GM15510 (cell line): ENCODE data around the gene CAMK2N2.

Experiments
- POLR2A ChIP-seq: IDR thresholded peaks from 3 replicates; pipeline ENCODE4 v1.6.1; 2011; ENCODE audit warnings: borderline replicate concordance; ENCODE audit not compliant: insufficient read length; ENCODE audit errors: extremely low read depth

The CAMK2N2 gene

GRCh38 chr3:184283681-184284080 lies 22.3 kb upstream of the CAMK2N2 start:
- no peak for TF ChIP-seq POLR2A

DNA sequence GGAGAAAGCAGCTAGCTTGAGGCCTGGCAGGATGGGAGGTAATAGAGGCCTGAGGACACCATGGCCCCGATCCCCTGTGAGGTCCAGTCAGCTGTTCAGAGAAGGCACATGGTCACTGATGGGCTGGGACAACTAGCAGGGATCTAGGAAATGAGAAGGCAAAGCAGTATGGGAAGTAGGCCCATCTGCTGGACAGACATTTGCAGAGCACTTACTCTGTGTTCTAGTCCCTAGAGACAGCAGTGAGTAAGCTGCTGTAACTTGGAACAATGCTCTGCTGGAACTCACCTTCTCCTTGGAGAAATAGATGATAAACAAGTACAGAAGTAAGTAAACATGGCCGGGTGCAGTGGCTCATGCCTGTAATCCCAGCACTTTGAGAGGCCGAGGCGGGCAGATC lies 21.6 kb upstream of the CAMK2N2 start:
- TF ChIP-seq POLR2A = no peak

GRCh38 chr3:184277366-184277765 lies 16.0 kb upstream of the CAMK2N2 start:
- no peak for TF ChIP-seq POLR2A

- TF ChIP-seq POLR2A = no peak
These were observed 14.9 kb upstream of the CAMK2N2 start, which contains the start of gene ECE2 for GRCh38 chr3:184275961-184276910. TSS of gene ECE2 (plus strand) at chr3:184276022. CDS start at chr3:184276154, 132 bp downstream.

GRCh38 chr3:184275381-184275701 lies 14.0 kb upstream of the CAMK2N2 start:
- TF ChIP-seq POLR2A = no peak

DNA sequence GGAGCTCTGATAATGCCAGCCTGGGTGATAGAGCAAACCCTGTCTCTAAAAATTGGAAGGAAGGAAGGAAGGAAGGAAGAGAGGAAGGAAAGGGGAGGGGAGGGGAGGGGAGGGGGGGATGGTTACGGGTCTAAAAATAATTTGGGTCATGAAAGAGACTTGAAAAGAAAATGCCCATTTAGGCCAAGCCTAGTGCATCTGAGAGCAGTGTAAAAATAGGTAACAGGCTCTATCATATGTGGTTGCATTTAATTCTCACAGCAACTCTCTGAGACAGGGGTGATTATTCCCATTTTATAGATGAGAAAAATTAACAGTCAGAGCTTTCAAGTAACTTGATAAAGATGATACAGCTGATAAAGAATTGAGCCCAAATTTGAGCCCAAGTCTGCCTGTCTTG lies 10.9 kb upstream of the CAMK2N2 start:
- TF ChIP-seq POLR2A = no peak

DNA sequence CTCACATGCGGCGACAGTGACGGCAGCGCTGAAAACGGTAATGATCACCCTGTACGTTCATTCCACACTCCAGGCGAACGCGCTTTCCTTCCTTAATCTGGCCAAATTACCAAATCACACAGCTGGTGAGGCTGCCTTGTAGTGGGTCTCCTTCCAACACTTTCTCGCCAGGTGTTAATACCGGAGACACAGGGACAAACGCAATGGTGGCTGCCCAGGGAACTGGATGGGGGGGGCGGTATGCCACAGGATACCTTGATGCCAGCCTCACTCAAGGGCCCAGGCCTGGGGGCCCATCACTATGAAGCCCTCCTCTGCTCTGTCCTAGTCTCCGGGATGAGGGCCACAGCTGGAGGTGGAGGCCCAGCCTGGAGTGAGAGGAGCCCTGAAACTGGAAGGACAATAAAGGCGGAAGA lies 1.4 kb upstream of the CAMK2N2 start:
- TF ChIP-seq POLR2A = no peak

- no peak for TF ChIP-seq POLR2A
These were observed 756 bp upstream of the CAMK2N2 start for GRCh38 chr3:184261854-184262763.

DNA sequence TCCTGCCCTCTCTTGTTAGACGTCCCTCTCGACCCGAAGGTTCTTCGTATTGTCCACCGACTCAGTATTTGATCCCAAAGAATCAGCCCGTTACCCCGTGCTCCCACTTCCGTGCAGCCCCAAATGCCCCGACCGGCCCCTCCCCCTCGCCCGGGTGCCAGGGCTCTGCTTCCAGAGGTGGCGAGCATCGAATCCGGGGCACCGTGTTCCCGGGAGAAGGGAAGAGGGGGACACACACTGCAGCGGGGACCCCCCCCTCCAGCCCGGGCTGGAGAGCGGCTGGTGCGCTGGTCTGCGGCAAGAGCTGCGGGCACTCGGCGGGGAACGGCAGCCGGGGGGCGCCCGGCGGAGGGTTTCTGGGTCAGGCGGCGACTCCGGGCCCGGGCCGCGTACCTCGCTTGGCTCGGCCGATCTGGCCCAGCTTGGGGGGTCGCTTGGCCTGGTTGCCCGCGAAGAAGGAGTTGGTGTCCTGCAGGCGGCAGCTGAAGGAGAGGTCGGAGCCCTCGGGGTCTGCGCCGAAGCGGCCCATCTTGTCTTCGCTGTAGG lies 556 bp downstream of the CAMK2N2 start:
- TF ChIP-seq POLR2A = no peak

GRCh38 chr3:184259878-184260723 lies 1.3 kb downstream of the CAMK2N2 start:
- no peak for TF ChIP-seq POLR2A

- TF ChIP-seq POLR2A = no peak
These were observed 1.9 kb downstream of the CAMK2N2 start for GRCh38 chr3:184259396-184259877.

GRCh38 chr3:184258926-184259325 lies 2.4 kb downstream of the CAMK2N2 start:
- no peak for TF ChIP-seq POLR2A

DNA sequence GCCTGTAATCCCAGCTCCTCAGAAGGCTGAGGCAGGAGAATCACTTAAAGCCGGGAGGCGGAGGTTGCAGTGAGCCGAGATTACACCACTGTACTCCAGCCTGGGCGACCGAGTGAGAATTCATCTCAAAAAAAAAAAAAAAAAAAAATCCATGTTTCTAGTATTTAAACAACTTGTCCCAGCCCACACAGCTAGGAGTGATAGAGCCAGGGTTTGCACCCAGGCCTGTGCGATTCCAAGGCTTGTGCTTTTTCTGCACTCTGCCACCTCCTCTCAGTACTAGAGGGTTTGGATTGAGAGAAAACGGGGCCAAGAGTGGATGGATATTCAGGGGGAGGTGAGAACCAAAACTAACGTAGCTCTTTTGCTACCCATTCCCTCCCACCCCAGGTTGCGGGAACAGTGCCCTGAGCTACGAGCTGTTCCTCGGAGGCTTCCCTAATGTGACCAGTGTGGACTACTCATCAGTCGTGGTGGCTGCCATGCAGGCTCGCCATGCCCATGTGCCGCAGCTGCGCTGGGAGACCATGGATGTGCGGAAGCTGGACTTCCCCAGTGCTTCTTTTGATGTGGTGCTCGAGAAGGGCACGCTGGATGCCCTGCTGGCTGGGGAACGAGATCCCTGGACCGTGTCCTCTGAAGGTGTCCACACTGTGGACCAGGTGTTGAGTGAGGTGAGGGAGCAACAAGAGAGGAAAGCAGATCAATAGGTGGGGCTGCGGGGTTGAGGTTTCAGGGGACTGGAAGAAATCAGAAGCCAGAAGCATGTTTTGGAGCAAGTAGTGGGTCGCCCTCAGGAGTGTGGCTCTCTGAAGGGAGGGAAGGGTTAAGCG lies 4.1 kb downstream of the CAMK2N2 start:
- no peak for TF ChIP-seq POLR2A
